WI38 (cell line): ENCODE results near the gene IL11RA.

Experiments
- H3K4me3 ChIP-seq: 2 replicates; pipeline ENCODE4 v1.5.1; 2011; ENCODE audit warnings: low read depth, mild to moderate bottlenecking, control low read depth, low read length
- TF ChIP-seq, protein P1 (sequence below): IDR thresholded peaks from 2 replicates; pipeline ENCODE4 v1.5.1; 2012; ENCODE audit warnings: low read depth, mild to moderate bottlenecking, control low read depth, low read length

The IL11RA gene

GRCh38 chr9:34611251-34611810 lies 40.7 kb upstream of the IL11RA start:
- peak overlapping the region; percentile 76 for H3K4me3 ChIP-seq
- TF ChIP-seq, protein P1, sequence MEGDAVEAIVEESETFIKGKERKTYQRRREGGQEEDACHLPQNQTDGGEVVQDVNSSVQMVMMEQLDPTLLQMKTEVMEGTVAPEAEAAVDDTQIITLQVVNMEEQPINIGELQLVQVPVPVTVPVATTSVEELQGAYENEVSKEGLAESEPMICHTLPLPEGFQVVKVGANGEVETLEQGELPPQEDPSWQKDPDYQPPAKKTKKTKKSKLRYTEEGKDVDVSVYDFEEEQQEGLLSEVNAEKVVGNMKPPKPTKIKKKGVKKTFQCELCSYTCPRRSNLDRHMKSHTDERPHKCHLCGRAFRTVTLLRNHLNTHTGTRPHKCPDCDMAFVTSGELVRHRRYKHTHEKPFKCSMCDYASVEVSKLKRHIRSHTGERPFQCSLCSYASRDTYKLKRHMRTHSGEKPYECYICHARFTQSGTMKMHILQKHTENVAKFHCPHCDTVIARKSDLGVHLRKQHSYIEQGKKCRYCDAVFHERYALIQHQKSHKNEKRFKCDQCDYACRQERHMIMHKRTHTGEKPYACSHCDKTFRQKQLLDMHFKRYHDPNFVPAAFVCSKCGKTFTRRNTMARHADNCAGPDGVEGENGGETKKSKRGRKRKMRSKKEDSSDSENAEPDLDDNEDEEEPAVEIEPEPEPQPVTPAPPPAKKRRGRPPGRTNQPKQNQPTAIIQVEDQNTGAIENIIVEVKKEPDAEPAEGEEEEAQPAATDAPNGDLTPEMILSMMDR = no peak

GRCh38 chr9:34611811-34612787 lies 39.9 kb upstream of the IL11RA start, which contains the start of gene RPP25L:
TSS of gene RPP25L (minus strand) at chr9:34612097. CDS start at chr9:34611296, 801 bp downstream.
- peak within 1 kb of the TSS; percentile 76 for H3K4me3 ChIP-seq

DNA sequence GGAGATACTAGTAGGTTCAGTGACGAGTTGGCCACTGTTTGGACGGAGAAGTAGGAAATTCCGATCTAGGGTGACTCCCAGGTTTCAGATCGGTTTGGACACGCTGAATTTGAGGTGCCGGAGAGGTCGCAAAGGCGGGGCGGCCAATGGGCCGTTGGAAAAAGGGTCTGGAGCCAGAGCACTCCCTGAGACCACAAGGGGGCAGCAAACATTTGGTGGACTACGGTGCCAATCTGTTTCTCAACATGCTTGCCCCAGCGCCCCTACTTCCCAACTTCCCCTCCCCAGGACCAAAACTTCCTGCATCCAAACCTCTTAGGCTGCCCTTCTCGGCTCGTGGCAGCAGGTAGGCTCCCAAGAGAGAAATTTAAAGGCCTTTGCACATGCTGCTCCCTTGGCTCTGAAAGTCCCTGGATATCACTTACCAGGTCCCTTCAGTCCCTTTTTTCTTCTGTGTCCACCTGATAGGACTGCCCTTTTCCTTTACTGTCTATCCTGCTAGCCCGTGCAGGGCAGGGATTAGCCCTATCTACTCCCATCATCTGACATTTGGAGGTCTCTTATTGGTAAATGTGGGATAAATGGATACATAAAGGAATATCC lies 39.1 kb upstream of the IL11RA start:
- H3K4me3 ChIP-seq = peak overlapping the region; percentile 76
- TF ChIP-seq, protein P1 = peak; percentile 76

More at GRCh38 chr9:34611811-34612787, 39.9 kb upstream of the IL11RA start, which contains the start of gene RPP25L:
- TF ChIP-seq, protein P1 = no peak

- no peak overlapping the region for H3K4me3 ChIP-seq
- TF ChIP-seq, protein P1 = no peak
Measured at GRCh38 chr9:34615132-34615531, 36.9 kb upstream of the IL11RA start.

- TF ChIP-seq, protein P1 = no peak
- peak within 1 kb of the TSS; percentile 99 for H3K4me3 ChIP-seq
Measured at GRCh38 chr9:34620061-34620994, 31.7 kb upstream of the IL11RA start, which contains the start of gene DCTN3. TSS of gene DCTN3 (minus strand) at chr9:34620495. CDS start at chr9:34620464, 31 bp downstream.

DNA sequence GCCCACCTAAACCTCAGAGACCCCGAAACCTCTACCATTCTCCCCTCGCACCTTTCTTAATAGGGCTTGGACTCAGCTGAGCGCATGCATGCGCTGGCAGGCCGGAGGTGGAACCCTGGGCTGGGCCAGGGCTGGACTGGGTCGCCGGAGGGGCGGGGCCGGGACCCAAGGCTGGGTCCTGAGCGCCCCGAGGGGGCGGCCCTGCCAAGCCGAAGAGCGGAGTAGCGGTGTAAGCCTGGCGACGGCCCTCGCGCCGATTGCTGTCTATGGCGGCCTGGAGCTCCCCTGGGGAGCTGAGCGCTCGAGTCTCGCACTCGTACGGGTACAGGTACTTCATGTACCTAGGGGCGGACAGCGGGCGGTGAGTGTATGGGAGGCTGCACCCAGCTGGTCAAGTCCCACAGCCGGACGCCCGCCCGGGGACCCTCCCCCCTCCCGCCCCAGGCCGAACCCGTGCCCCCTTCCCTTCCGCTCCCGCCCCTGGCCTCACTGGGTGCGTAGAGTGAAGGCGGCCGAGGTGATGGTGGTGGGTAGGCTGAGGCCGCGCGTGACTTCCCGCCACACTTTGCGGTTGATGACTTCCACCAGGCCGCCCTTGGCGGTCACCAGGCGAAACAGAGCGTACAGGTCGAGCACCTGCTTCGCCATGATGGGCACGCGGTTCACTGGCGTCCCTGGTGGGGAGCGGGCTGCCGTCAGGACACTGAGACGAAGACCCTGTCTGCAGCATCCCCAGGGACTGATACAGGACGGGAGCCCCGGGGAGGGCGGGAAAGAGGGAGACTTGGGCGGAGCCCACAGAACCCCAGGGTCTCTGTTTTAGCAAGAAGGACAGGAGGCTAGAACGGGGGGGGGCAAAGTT lies 28.4 kb upstream of the IL11RA start:
- no peak overlapping the region for H3K4me3 ChIP-seq
- TF ChIP-seq, protein P1 = no peak
